Panc1 (cell line): Measurements from ENCODE around the gene OMG. TPM values are rescaled to one million over a fixed set of nuclear protein-coding genes. Genes with fewer than 3 reads are reported as not detected.

ENCODE experiments used
- ATAC-seq: fragments of 200-7000 bp; cut with Tn5 transposase; 2 replicates; pipeline ENCODE4 v1.9.1; 2020; ENCODE audit warnings: mild to moderate bottlenecking, moderate library complexity
- BruUV-seq: library from RNA; stranded (reverse); fragments of 400-500 nt; replicated peaks from 2 replicates; lab custom pipeline; 2021; lab: Mats Ljungman, UMichigan
- CTCF ChIA-PET: fragments of 300-600 bp; sonication (Branson Sonifier 250); formaldehyde crosslinking; loops from one replicate; lab custom pipeline; 2022; ENCODE audit warnings: antibody characterized with exemption; lab: Charles Lee
- POLR2A ChIA-PET: fragments of 300-600 bp; sonication (Branson Sonifier 250); formaldehyde crosslinking; loops from one replicate; lab custom pipeline; 2022; ENCODE audit warnings: antibody characterized with exemption; lab: Charles Lee
- DNase-seq: peaks from one replicate; pipeline ENCODE4 v3.0.0-alpha.2; 2010; ENCODE audit warnings: low read depth, low spot score
- H3K27ac ChIP-seq: 2 replicates; pipeline ENCODE4 v1.5.1; 2011; ENCODE audit warnings: mild to moderate bottlenecking, low read length, inconsistent platforms
- H3K27me3 ChIP-seq: fragments of 200-500 bp; sonication (Bioruptor generic); 2 replicates; pipeline ENCODE4 v1.6.0; 2014; ENCODE audit warnings: low read length, inconsistent platforms; ENCODE audit not compliant: control insufficient read depth, insufficient read depth
- H3K36me3 ChIP-seq: fragments of 200-500 bp; sonication (Bioruptor generic); 2 replicates; pipeline ENCODE4 v1.5.1; 2014; ENCODE audit warnings: inconsistent platforms, mild to moderate bottlenecking, low read length, moderate library complexity; ENCODE audit not compliant: control insufficient read depth, insufficient read depth
- H3K4me1 ChIP-seq: 2 replicates; pipeline ENCODE4 v1.5.1; 2011; ENCODE audit warnings: inconsistent platforms, mild to moderate bottlenecking, low read length, moderate library complexity; ENCODE audit not compliant: control insufficient read depth, insufficient read depth
- H3K4me3 ChIP-seq, 2 experiments: 2 replicates each; pipeline ENCODE4 v1.5.1; 2011 to 2012; ENCODE audit warnings: low read depth in 2 of 2, low read length in 2 of 2, mild to moderate bottlenecking in 2 of 2, inconsistent platforms in 1 of 2, moderate library complexity in 1 of 2
- H3K9me3 ChIP-seq: fragments of 200-500 bp; sonication (Bioruptor generic); 2 replicates; pipeline ENCODE4 v1.5.1; 2014; ENCODE audit warnings: low read depth, mild to moderate bottlenecking, inconsistent platforms, low read length, moderate library complexity; ENCODE audit not compliant: control insufficient read depth, insufficient read depth
- CTCF ChIP-seq: fragments of 450-650 bp; IDR thresholded peaks from 2 replicates; pipeline ENCODE4 v1.5.1; 2017; ENCODE audit warnings: mild to moderate bottlenecking
- POLR2AphosphoS5 ChIP-seq: IDR thresholded peaks from 2 replicates; pipeline ENCODE4 v1.6.1; 2012; ENCODE audit warnings: mild to moderate bottlenecking, low read depth, low read length, moderate library complexity
- REST ChIP-seq, 2 experiments: IDR thresholded peaks; 2 replicates each; pipeline ENCODE4 v1.6.1; 2011 to 2012; ENCODE audit warnings: low read depth in 2 of 2, control low read depth in 1 of 2, low read length in 1 of 2, mild to moderate bottlenecking in 1 of 2, moderate library complexity in 1 of 2; ENCODE audit not compliant: insufficient read depth in 1 of 2
- SIN3A ChIP-seq: IDR thresholded peaks from 2 replicates; pipeline ENCODE4 v1.6.1; 2012; ENCODE audit warnings: low read depth, mild to moderate bottlenecking, low read length, moderate library complexity, borderline replicate concordance; ENCODE audit not compliant: insufficient read depth
- TCF7L2 ChIP-seq: IDR thresholded peaks from 2 replicates; pipeline ENCODE4 v1.6.1; 2011; ENCODE audit warnings: mild to moderate bottlenecking, low read depth, low read length, inconsistent platforms
- in situ Hi-C: cut with HindIII; loops from 2 replicates; pipeline ENCODE4 v1.10.0; 2016; ENCODE audit warnings: low sequenced_read_pairs, low pct_unique_long_range_greater_than_20kb
- intact Hi-C: fragments of 100-400 bp; cut with micrococcal nuclease; formaldehyde crosslinking; loops from one replicate; pipeline ENCODE4 v1.10.0; 2022; ENCODE audit not compliant: unreplicated experiment
- total RNA-seq: library from RNA; stranded (reverse); gene quantifications from one replicate; pipeline ENCODE4 v1.2.1, GENCODE V29; 2021; ENCODE audit not compliant: unreplicated experiment

Gene OMG
- total RNA-seq, 1 experiment from 2014 or later: not detected

DNA sequence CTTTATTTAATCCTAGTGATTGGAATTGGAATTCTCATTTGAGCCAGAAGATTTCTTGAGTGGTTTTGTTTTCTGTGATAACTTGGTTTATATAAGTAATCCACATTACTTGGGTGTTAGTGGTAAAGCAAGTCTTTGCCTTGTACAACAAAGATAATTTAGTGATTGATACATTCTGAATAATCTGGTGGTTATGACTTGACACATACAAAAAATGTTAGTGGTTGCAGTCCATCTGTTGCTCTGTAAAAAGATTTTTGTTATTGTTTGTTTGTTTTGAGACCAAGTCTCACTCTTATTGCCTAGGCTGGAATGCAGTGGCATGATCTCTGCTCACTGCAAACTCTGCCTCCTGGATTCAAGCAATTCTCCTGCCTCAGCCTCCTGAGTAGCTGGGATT is 13.2 kb downstream of the OMG start:
- ATAC-seq: no peak
- CTCF ChIA-PET: interaction anchor here (0.6 kb wide), 1 partner anchor 30 kb away, joined by 4 read pairs; no protein-coding TSS in a partner anchor
- no peaks in the 10 kb centered on the region for H3K27me3 ChIP-seq

GRCh38 chr17:31281061-31281460 is 16.0 kb downstream of the OMG start:
- POLR2A ChIA-PET: no interaction called here
- no peaks in the 10 kb centered on the region for H3K9me3 ChIP-seq
- no peak overlapping the region for H3K4me3 ChIP-seq
- H3K4me1 ChIP-seq: no peaks in the 10 kb centered on the region
- no peak overlapping the region for H3K27ac ChIP-seq
- H3K27me3 ChIP-seq: no peaks in the 10 kb centered on the region
- CTCF ChIA-PET: no interaction called here
- ATAC-seq: no peak
- no peak for DNase-seq
- BruUV-seq: TSS peak; percentile 28
- TF ChIP-seq TCF7L2: no peak
- no peak for TF ChIP-seq CTCF
- TF ChIP-seq REST (IDR thresholded peaks at IDR 0.05; ENCODE audit: insufficient read depth in 1 of 2, low read depth in 2 of 2, low read length in 1 of 2): no peak
- TF ChIP-seq SIN3A: no peak
- TF ChIP-seq POLR2AphosphoS5: no peak
- intact Hi-C loops (no loop called here), in situ Hi-C loops (no loop called here)
- no peaks in the 10 kb centered on the region for H3K36me3 ChIP-seq

More for the DNA sequence above, 13.2 kb downstream of the OMG start:
- TF ChIP-seq REST (IDR thresholded peaks at IDR 0.05; ENCODE audit: insufficient read depth in 1 of 2, low read depth in 2 of 2, low read length in 1 of 2) (no peak), TCF7L2 (no peak), POLR2AphosphoS5 (no peak), CTCF (no peak), SIN3A (no peak)
- H3K27ac ChIP-seq: no peak overlapping the region
- no peaks in the 10 kb centered on the region for H3K36me3 ChIP-seq
- no peak overlapping the region for H3K4me3 ChIP-seq
- H3K4me1 ChIP-seq: no peaks in the 10 kb centered on the region
- no TSS peak for BruUV-seq
- H3K9me3 ChIP-seq: no peaks in the 10 kb centered on the region
- intact Hi-C loops: no loop called here
- in situ Hi-C loops: no loop called here
- POLR2A ChIA-PET: no interaction called here
- DNase-seq: no peak
